Bone marrow (tissue), 2 donors: ENCODE data around the gene DRD4.

Experiments
- DNase-seq, 2 donors: peaks; one replicate each; lab custom pipeline; 2025; lab: John Stamatoyannopoulos, UW

Gene DRD4

DNA sequence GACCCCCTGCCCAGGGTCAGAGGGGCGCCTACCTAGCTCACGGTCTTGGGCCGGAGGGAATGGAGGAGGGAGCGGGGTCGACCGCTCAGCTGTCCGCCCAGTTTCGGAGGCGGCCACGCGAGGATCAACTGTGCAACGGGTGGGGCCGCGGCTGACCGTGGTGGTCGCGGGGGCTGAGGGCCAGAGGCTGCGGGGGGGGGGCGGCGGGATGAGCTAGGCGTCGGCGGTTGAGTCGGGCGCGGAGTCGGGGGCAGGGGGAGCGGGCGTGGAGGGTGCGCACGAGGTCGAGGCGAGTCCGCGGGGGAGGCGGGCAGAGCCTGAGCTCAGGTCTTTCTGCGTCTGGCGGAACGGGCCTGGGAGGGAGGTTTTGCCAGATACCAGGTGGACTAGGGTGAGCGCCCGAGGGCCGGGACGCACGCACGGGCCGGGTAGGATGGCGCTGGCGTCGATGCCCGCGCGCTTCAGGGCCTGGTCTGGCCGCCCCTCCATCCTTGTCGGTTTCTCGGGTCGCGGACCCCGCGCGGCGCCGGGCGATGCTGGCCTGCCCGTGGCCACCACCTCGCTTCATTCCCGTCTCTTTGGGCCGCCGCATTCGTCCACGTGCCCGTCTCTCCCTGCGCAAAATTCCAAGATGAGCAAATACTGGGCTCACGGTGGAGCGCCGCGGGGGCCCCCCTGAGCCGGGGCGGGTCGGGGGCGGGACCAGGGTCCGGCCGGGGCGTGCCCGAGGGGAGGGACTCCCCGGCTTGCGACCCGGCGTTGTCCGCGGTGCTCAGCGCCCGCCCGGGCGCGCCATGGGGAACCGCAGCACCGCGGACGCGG, at the start of gene DRD4:
Gene DRD4 (plus strand): TSS at position 759 of the 822 bp plus-strand sequence. CDS start 36 bp downstream, at position 795.
- DNase-seq, result no peak

DNA sequence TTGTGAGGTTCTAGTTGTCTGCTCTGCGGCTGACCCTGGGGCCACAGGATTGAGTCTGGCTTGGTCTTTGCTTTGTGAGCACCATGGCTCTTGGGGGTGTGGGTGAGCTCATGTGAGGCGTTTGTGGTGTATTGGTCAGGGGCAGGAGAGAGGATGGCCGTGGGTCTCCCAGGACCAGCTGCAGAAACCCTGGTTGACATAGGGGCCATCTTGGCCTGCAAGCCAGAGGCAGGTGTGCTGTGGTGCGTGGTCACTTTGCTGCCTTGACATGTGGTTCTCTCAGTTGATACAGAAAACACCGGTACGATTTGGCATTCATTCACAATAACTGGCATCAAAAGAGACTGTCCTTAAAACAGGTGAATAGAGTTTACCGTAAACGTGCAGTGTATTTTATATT, 49.5 kb upstream of the DRD4 start:
- no peak for DNase-seq

DNA sequence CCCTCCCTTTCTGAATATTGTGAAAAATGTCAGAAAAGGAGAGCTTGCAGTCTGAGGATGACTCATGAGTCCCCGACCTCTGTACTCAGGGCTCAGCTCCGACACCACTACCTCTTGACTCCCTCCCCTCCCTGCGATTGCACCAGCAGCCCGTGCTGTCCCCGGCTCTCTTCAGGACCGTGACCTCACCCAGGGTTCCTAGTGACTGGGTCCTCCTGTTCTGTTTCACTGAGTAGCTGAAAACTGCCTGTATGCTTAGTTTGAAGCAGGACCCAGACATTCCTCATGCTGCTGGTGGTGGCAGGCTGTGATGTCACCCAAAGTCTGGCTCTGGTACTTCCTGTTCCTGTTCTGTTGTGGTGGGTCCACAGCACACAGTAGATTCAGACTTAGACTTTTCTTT, 49.1 kb upstream of the DRD4 start:
- DNase-seq, result peak; percentile 46 to 76

DNA sequence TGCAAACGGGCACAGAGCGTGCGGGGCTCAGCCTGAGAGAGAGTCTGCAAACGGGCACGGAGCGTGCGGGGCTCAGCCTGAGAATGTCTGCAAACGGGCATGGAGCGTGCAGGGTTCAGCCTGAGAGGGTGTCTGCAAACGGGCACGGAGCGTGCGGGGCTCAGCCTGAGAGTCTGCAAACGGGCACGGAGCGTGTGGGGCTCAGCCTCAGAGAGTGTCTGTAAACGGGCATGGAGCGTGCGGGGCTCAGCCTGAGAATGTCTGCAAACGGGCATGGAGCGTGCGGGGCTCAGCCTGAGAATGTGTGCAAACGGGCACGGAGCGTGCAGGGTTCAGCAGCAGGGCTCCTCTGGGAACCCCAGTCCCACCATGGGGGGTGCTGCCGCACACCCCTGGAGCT, 47.3 kb upstream of the DRD4 start:
- no peak for DNase-seq

DNA sequence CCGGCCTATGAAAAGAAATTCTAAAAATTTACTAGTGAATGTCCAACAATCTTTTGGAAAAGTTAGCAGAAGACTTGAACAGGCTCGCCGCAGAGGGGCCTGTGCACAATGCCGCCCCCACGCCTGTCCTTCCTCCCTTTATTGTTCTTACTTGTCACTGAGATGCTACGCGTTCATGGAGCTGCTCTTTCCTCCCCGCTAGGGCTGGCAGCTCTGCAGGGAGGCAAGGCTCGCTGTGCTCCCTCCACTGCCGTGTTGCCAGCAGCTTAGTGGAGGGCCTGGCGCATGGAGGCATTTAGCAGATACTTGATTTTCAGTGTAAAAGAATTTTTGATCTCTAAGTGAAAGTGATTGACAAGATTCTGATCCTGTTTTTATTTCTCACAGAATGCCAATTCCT, 46.1 kb upstream of the DRD4 start:
- no peak for DNase-seq

DNA sequence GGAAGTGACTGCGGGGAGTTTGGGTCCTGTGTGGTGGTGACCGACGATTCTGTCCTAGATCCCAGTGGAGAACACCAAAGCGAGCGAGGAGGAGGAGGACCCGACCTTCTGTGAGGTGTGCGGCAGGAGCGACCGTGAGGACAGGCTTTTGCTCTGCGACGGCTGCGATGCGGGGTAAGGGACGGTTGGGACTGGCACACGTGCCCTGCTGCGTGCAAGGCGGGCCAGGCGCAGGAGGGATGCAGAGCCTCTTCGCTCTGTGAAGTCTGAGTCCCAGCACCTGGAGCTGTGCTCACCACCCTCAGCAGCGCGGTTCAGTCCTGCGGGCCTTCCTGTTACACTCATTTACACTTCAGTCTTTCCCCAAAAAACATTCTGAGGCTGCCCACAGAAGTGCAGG, 44.6 kb upstream of the DRD4 start:
- DNase-seq, result no peak

DNA sequence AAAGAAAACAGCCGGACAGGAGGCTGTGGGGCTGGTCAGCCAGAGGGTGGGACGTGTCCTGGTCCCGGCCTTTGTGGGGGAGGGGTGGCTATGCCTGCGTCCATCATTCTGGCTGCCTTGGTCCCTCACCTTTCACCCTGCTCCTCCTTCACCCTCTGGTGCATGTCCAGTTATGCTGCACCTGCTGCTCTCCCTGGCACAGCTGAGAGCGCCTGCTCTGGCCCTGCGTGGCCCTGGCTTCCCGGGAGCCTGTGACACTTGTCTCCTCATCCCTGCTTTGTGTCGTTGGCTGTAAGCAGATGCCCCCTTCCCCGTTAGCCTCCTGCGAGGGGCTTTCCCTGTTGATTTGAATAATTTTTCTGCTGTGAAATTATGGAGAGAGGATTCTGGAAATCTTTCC, 44.2 kb upstream of the DRD4 start:
- no peak for DNase-seq

DNA sequence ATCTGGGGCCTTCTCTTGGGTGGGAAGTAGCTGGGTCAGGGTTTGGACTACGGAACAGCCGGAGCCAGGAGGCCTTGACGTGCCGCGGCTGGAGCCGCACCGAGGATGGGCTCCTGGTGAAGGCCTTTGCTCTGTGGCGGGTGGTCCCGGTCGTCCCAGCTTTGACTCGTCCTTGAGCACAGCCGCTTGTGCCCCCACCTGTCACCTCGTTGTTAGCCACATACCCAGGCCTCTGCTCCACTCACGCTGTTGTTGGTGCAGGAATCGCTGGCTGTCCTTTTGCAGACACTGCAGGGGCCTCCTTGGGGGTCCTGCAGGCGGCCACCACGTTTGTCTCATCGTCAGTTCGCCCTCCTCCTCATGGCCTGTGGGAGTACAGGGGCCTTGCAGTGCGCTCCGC, 43.7 kb upstream of the DRD4 start:
- DNase-seq, result no peak

DNA sequence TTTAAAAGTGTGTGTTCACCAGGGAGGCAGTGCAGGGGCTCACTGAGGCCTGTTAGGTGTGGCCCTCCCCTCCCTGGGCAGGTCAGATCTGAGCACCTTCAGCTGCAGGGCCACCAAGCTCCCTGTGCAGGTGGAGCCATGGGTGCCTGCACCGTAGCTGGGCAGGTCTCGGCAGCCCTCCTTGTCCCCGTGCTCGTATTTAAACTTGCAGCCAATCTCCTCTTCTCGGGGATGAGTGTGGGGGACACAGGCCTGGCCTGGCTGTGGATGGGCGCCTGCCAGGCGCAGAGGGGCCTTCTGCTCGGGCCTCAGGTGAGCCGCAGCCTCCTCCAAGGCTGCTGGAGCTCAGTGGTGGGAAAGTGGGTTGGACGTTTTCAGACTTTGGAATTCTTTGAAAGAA, 41.7 kb upstream of the DRD4 start:
- no peak for DNase-seq

DNA sequence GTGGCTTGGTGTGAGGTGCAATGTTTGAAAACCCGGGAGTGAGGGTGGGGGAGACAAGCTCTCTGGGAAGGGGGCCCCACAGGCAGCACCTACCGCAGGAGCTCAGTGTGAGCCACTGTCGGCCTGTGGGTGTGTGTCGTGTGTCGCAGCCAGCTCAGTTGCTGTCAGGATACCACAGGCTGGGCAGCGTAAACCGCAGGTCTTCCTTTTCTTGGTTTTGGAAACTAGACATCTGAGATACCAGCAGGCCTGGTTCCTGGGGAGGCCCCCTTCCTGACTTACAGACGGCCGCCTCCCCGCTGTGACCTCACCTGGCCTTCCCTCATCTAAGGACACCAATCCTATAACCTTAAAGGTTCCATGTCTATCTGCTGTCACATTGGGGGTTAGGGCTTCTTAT, 40.7 kb upstream of the DRD4 start:
- no peak for DNase-seq

DNA sequence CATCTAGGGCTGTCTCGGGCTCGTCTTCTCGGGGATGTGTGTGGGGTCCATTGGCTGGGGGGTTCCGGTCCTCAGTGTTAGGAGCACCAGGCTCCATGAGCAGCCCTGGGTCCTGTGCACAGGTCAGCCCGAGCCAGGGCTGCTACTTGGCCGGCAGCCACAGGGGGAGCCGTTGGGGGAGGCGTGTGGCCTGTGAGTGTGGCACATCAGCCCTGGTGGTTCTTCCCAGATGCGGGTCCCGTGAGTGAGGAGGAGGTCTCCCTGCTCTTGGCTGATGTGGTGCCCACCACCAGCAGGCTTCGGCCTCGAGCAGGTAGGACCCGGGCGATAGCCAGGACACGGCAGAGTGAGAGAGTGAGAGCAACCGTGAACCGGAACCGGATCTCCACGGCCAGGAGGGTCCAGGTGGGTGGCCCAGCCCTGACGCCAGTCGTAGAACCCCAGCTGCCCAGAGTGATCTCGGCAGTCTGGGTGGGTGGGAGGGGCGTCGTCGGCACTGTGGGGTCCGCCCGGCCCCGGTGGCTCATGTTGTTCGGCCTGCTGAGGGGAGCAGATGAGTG, 39.8 kb upstream of the DRD4 start:
- DNase-seq, result no peak

DNA sequence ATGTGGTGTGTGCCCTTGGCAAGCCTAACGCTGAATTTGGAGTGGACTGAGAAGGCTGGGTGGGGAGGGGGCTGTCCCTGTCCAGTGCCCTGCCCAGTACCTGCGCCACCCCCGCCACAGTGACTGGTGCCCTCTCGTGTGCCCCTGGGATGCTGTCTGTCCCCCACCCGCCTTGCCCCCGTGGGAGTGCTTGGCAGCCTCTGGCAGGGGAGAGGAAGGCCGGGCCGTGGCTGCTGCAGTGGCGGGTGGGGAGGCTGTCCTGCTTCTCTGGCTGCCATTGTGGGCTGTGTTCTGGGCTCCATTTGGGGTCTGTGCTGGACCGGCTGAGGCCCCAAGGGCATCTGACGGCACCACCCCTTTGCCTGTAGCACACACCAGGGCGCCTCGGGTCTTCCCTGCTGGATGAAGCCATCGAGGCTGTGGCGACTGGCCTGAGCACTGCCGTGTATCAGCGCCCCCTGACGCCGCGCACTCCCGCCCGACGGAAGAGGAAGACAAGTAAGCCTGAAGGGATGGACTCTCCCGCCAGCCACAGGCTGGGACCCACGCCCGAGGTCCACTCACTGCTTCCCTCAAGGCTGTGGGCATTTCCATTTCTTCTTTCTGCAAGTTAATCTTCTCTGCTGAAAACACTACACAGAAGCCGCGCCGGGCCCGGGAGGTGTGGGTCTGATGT, 38.9 kb upstream of the DRD4 start:
- DNase-seq, result no peak

DNA sequence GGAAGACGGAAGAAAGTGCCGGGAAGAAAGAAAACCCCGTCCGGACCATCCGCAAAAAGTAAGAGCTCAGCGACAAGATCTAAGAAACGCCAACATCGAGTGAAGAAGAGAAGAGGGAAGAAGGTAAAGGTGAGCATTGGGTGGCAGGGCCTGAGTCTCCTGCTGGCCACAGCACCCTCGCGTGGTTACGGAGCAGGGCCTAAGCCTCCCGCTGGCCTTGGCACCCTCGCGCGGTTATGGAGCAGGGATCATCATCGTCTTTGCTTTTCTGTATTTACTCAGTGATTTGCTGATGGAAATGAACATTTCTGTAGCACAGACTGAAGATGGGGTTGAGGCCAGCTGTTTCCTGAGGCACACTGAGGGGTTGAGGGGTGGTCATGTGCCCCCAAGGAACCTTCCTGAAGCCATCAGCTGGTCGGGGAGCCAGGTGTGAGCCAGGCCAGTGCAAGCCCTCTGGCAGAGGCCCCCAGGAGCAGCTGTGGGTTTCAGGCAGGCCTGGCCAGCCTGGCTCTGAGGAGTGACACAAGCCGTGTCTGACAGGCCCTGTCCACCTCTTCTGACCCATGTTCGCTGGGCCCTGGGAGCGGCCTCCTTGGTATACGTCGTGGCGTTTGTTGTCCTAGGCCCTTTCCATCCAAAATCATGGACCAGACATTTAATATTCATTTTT, 35.4 kb upstream of the DRD4 start:
- DNase-seq, result no peak

DNA sequence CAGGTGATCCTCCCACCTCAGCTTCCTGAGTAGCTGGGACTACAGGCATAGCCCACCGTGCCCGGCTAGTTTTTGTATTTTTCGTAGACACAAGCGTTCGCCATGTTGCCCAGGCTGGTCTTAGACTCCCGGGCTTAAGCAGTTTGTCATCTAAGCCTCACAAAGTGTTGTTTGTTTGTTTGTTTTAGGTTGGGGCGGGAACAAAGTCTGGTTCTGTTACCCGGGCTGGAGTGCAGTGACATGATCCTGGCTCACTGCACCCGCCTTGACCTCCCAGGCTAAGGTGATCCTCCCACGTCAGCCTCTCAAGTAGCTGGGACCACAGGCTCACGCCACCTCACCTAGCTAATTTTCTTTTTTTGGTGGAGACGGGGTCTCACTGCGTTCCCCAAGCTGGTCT, 33.9 kb upstream of the DRD4 start:
- no peak for DNase-seq

DNA sequence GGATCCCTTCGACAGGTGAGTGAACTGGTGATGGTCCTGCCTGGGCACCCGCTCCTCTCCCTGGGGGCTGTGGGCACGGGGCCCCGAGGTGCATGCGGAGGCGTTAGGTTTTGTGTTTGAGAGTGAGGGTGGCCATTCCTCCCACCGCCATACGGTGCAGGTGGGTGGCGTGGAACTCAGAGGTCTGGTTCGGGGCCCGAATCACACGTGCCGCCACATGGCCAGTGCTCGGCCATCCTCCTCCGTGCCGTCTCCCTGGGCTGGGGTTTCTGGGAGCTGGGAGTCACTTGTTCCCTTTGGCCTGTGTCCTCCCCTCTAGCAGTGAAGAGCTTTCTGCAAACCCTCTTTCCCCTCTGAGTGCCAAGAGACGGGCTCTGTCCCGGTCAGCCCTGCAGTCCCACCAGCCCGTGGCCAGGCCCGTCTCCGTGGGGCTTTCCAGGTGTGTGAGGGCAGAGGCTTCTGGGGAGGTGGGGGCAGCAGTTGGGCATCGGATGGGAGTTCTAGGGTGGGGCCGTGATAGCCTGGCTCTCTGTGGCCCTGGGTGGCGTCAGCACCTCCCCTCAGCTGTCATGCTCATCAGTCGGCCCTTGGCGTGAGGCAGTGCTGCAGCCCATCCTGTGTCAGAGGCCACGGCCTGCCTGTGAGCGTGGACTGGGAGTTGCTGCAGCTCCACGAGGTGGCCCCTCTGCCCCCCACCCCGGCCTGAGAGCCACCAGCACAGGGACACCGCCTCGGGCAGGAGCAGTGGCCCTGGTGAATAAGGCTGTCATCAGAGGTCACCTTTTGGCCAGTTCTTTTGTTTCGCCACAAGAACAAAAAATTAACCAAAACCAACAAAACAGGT, 31.6 kb upstream of the DRD4 start:
- DNase-seq, result no peak

DNA sequence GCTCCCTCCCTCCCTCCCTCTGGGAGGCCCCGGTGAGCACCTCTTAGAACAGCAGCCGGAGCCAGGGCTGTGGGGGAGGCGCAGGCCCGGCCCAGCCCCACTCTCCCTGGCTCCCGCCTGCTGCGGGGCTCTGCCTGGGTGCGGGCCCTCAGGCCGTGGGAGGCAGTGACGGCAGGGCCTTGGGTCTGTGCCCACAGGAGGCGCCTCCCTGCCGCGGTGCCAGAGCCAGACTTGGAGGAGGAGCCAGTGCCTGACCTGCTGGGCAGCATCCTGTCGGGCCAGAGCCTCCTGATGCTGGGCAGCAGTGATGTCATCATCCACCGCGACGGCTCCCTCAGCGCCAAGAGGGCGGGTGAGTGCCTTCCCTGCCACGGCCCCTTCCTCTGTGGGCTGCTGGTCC, 30.8 kb upstream of the DRD4 start:
- DNase-seq, result no peak

DNA sequence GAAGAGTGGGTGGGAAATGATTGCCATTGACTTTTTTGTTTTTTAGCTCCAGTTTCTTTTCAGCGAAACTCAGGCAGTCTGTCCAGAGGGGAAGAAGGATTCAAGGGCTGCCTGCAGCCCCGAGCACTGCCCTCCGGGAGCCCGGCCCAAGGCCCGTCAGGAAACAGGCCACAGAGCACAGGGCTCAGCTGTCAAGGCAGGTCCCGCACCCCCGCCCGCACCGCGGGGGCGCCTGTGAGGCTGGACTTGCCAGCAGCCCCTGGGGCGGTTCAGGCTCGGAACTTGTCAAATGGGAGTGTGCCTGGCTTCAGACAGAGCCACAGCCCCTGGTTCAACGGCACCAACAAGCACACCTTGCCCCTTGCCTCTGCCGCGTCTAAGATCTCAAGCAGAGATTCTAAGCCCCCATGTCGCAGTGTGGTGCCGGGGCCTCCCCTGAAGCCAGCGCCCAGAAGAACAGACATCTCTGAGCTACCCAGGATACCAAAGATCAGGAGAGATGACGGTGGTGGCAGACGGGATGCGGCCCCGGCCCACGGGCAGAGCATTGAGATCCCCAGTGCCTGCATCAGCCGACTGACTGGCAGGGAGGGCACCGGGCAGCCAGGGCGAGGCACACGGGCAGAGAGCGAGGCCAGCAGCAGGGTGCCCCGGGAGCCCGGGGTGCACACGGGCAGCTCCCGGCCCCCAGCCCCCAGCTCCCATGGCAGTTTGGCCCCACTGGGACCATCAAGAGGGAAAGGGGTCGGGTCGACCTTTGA, 29.9 kb upstream of the DRD4 start:
- no peak for DNase-seq

DNA sequence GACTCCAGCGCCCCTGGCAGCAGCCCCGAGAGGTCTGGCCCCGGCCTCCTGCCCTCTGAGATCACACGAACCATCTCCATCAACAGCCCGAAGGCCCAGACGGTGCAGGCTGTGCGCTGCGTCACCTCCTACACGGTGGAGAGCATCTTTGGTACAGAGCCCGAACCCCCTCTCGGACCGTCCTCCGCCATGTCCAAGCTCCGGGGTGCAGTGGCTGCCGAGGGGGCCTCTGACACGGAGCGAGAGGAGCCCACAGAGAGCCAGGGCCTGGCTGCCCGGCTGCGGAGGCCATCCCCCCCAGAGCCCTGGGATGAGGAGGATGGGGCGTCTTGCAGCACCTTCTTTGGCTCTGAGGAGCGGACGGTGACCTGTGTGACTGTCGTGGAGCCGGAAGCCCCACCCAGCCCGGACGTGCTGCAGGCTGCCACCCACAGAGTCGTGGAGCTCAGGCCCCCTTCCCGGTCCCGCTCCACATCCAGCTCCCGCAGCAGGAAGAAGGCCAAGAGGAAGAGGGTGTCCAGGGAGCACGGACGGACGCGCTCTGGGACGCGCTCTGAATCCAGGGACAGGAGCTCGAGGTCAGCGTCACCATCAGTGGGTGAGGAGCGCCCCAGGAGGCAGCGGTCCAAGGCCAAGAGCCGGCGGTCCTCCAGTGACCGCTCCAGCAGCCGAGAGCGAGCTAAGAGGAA, 29.0 kb upstream of the DRD4 start:
- no peak for DNase-seq

DNA sequence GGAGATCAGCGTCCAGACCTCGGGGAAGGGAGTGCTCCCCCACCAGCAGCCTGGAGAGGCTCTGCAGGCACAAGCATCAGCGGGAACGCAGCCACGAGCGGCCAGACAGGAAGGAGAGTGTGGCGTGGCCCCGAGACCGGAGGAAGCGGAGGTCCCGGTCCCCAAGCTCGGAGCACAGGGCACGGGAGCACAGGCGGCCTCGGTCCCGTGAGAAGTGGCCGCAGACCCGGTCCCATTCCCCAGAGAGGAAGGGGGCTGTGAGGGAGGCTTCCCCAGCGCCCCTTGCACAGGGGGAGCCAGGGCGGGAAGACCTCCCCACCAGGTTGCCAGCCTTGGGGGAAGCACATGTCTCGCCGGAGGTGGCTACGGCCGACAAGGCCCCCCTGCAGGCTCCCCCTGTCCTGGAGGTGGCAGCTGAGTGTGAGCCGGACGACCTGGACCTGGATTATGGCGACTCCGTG, 28.2 kb upstream of the DRD4 start:
- no peak for DNase-seq

DNA sequence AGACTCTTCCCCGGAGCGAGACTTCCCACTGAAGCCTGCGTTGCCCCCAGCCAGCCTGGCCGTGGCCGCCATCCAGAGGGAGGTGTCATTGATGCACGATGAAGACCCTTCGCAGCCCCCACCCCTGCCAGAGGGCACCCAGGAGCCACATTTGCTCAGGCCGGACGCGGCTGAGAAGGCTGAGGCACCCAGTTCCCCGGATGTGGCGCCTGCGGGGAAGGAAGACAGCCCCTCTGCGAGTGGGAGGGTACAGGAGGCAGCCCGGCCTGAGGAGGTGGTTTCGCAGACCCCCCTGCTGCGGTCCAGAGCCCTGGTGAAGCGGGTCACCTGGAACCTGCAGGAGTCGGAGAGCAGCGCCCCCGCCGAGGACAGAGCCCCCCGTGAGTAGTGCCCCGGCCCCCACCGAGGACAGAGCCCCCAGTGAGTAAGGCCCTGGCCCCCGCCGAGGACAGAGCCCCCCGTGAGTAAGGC, 27.7 kb upstream of the DRD4 start:
- DNase-seq, result no peak
